ENCODE results near the gene CACFD1. TPM values are rescaled to one million over a fixed set of nuclear protein-coding genes. Genes with fewer than 3 reads are reported as not detected.

Gene CACFD1
- total and polyA plus RNA-seq, 7 donors, result 6.7 to 44.6 (median 13.4) TPM

GRCh38 chr9:133426011-133426410 is 33.8 kb upstream of the CACFD1 start:
- peaks cover 0 to 18% (median 16%) of the 10 kb centered on the region in 4 donors for H3K4me1 ChIP-seq
- intact Hi-C loops (cut with DNase I), result no loop called here

DNA sequence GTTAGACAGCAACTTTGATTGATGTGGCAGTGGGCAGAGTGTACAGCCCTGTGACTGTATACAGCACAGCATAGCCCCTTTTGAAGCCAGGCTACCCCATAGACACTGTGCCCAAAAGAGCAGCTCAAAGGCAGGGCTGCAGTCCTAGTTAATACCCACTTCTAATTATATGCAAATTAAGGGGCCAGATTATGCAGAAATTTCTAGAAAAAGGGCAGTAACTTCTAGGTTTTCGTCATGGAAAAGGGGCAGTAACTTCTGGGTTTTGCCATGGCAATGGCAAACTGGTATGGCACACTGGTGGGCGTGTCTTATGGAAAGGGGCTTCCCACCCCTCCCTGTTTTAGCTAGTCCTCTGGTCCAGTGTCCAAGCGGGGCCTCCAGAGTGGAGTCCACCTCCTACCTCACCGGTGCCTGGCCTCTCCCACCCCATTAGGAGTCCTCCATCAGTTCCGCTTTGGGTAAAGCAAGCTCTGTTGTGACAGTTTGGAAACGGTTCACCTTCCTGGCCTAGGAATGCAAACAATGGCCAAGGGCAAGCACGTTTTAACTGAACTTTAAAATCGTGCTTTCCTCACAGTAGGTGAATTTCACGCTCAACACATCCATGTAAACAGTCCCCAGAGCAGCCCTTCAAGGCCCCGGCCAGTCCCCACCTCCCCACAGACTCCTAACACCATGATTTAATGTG is 32.0 kb upstream of the CACFD1 start:
- Histone ChIP-seq H3K9me3 (no peaks in the 10 kb centered on the region), H3K4me1 (peaks cover 0 to 18% (median 16%) of the 10 kb centered on the region in 4 donors), H3K27ac (no peak overlapping the region), H3K4me3 (no peak overlapping the region), H3K36me3 (no peaks in the 10 kb centered on the region), H3K27me3 (peaks cover 11 to 63% (median 27%) of the 10 kb centered on the region in 3 donors)
- DNase-seq, result no peak
- no peak for TF ChIP-seq EP300 (IDR thresholded peaks at IDR 0.05)
- no peak for TF ChIP-seq POLR2A (IDR thresholded peaks at IDR 0.05)
- TF ChIP-seq, protein P1, sequence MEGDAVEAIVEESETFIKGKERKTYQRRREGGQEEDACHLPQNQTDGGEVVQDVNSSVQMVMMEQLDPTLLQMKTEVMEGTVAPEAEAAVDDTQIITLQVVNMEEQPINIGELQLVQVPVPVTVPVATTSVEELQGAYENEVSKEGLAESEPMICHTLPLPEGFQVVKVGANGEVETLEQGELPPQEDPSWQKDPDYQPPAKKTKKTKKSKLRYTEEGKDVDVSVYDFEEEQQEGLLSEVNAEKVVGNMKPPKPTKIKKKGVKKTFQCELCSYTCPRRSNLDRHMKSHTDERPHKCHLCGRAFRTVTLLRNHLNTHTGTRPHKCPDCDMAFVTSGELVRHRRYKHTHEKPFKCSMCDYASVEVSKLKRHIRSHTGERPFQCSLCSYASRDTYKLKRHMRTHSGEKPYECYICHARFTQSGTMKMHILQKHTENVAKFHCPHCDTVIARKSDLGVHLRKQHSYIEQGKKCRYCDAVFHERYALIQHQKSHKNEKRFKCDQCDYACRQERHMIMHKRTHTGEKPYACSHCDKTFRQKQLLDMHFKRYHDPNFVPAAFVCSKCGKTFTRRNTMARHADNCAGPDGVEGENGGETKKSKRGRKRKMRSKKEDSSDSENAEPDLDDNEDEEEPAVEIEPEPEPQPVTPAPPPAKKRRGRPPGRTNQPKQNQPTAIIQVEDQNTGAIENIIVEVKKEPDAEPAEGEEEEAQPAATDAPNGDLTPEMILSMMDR (IDR thresholded peaks at IDR 0.05), result no peak
- TF ChIP-seq POLR2AphosphoS5 (IDR thresholded peaks at IDR 0.05), result no peak
- intact Hi-C loops (cut with DNase I), result no loop called here
- 56 to 61% methylated on average over 10 of the region's 10 CpGs for WGBS, 2 donors

More at GRCh38 chr9:133426011-133426410, 33.8 kb upstream of the CACFD1 start:
- no peaks in the 10 kb centered on the region for H3K36me3 ChIP-seq
- WGBS, 2 donors, result 18 to 78% methylated on average over 11 of the region's 11 CpGs
- TF ChIP-seq, protein P1 (IDR thresholded peaks at IDR 0.05), result no peak
- no peak for TF ChIP-seq POLR2A (IDR thresholded peaks at IDR 0.05)
- TF ChIP-seq EP300 (IDR thresholded peaks at IDR 0.05), result no peak
- no peak for TF ChIP-seq POLR2AphosphoS5 (IDR thresholded peaks at IDR 0.05)
- no peak overlapping the region for H3K4me3 ChIP-seq
- H3K27me3 ChIP-seq, result peaks cover 11 to 63% (median 27%) of the 10 kb centered on the region in 3 donors
- DNase-seq, result no peak
- no peaks in the 10 kb centered on the region for H3K9me3 ChIP-seq
- H3K27ac ChIP-seq, result no peak overlapping the region

DNA sequence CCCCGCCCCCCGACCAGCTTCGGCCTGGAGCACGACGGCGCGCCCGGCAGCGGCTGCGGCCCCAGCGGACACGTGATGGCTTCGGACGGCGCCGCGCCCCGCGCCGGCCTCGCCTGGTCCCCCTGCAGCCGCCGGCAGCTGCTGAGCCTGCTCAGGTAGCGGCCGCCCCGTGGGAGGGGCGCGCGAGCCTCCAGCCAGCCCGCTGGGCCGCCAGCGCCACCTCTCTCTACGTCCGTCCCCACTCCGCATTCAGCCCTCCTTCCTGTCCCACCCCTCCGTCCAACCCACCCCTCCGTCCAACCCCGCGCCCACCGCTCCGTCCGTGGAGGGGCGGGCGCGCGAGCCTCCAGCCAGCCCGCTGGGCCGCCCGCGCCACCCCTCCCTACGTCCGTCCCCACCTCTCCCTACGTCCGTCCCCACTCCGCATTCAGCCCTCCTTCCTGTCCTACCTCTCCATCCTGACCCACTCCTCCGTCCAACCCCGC is 31.1 kb upstream of the CACFD1 start:
- intact Hi-C loops (cut with DNase I), result no loop called here
- Histone ChIP-seq H3K9me3 (no peaks in the 10 kb centered on the region), H3K4me1 (peaks cover 0 to 18% (median 16%) of the 10 kb centered on the region in 4 donors), H3K27ac (no peak overlapping the region), H3K27me3 (peaks cover 11 to 59% (median 27%) of the 10 kb centered on the region in 3 donors), H3K36me3 (no peaks in the 10 kb centered on the region), H3K4me3 (peak overlapping the region in 3 of 4 donors; percentile 14 to 35 (median 32))
- no peak for DNase-seq
- 1% methylated on average over 57 of the region's 57 CpGs for WGBS, 2 donors
- TF ChIP-seq POLR2AphosphoS5 (IDR thresholded peaks at IDR 0.05), result no peak
- TF ChIP-seq POLR2A (IDR thresholded peaks at IDR 0.05), result no peak
- no peak for TF ChIP-seq EP300 (IDR thresholded peaks at IDR 0.05)
- TF ChIP-seq, protein P1 (IDR thresholded peaks at IDR 0.05), result no peak

DNA sequence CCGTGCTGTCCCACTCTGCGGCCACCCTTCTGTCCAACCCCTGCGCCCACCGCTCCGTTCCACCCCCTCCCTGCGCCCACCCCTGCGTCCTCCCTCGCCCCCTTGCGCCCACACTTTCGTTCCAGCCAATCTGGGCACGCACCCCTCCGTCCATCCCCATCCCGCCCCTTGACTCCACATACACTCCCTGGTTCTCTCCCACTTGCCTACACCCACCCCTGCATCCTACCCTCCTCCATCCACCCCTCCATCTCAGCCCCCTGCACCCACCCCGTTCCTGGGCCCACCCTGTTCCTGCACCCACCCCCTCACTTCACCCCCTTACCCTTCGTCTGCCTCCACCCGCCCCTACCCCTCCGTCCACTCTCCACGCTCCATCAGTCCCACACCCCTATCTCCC is 30.6 kb upstream of the CACFD1 start:
- Histone ChIP-seq H3K27ac (no peak overlapping the region), H3K4me3 (peak overlapping the region in 1 of 4 donors; percentile 14), H3K27me3 (peaks cover 11 to 55% (median 27%) of the 10 kb centered on the region in 3 donors), H3K9me3 (no peaks in the 10 kb centered on the region), H3K4me1 (peaks cover 0 to 18% (median 16%) of the 10 kb centered on the region in 4 donors), H3K36me3 (no peaks in the 10 kb centered on the region)
- DNase-seq, result no peak
- intact Hi-C loops (cut with DNase I), result no loop called here
- TF ChIP-seq EP300 (IDR thresholded peaks at IDR 0.05), result no peak
- TF ChIP-seq POLR2A (IDR thresholded peaks at IDR 0.05), result no peak
- TF ChIP-seq, protein P1 (IDR thresholded peaks at IDR 0.05), result no peak
- no peak for TF ChIP-seq POLR2AphosphoS5 (IDR thresholded peaks at IDR 0.05)
- 6 to 8% methylated on average over 18 of the region's 18 CpGs for WGBS, 2 donors

Data from sigmoid colon (tissue), 7 donors.